ENCODE data around the gene SETD9.

The SETD9 gene, protein sequence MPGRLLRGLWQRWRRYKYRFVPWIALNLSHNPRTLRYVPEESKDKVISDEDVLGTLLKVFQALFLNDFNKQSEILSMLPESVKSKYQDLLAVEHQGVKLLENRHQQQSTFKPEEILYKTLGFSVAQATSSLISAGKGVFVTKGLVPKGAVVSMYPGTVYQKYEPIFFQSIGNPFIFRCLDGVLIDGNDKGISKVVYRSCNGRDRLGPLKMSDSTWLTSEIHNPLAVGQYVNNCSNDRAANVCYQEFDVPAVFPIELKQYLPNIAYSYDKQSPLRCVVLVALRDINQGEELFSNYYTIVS

DNA sequence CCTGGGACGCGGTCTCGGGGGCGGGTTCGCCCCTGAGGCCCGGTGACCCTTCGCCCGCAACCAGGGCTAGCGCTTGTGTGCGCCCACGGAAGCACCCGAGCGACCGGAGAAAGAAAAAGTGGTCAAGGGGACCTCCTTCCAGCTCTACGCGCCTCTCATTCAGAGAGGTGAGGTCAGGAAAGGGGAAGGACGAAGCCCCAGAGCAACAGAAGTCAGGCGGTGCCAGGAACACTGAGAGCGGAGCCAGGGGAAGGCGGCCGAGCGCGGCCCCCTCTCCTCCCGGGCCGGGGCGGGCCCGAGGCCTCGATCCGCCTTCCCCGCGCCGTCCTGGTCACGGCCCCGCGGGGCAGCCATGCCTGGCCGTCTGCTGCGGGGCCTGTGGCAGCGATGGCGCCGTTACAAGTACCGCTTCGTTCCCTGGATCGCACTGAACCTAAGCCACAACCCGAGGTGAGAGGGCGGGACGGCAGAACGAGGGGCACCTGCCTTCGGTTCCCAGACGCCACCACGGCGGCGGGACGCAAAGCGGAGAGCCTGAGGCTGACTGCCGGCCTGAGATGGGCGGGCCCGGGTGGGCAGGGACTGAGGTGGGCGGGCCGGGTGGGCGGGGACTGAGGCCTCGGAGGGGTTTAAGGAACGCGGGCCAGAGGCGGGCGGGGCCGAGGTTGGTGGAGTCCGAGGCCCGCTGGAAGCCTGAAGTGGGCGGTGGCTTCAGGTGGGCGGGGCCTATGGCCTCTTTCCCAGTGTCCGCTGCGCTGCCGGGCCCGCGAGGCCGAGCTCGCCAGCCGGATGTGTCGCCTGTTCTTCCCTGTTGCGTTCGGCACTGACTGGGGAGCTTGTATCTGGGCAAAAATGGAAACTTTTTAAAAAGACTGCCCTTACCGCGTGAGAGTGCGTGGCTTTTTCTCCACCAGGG is at the start of gene SETD9:
Gene SETD9, plus strand, starts transcription at position 303 of the 916 bp plus-strand sequence. Its CDS starts 50 bp downstream, at position 353.
- peak within 1 kb of the TSS; percentile 77 for H3K4me3 ChIP-seq (ENCODE audit: low read depth, low read length)
- TF ChIP-seq, protein P1, sequence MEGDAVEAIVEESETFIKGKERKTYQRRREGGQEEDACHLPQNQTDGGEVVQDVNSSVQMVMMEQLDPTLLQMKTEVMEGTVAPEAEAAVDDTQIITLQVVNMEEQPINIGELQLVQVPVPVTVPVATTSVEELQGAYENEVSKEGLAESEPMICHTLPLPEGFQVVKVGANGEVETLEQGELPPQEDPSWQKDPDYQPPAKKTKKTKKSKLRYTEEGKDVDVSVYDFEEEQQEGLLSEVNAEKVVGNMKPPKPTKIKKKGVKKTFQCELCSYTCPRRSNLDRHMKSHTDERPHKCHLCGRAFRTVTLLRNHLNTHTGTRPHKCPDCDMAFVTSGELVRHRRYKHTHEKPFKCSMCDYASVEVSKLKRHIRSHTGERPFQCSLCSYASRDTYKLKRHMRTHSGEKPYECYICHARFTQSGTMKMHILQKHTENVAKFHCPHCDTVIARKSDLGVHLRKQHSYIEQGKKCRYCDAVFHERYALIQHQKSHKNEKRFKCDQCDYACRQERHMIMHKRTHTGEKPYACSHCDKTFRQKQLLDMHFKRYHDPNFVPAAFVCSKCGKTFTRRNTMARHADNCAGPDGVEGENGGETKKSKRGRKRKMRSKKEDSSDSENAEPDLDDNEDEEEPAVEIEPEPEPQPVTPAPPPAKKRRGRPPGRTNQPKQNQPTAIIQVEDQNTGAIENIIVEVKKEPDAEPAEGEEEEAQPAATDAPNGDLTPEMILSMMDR (IDR thresholded peaks at IDR 0.05; ENCODE audit: low read depth, low read length): no peak

DNA sequence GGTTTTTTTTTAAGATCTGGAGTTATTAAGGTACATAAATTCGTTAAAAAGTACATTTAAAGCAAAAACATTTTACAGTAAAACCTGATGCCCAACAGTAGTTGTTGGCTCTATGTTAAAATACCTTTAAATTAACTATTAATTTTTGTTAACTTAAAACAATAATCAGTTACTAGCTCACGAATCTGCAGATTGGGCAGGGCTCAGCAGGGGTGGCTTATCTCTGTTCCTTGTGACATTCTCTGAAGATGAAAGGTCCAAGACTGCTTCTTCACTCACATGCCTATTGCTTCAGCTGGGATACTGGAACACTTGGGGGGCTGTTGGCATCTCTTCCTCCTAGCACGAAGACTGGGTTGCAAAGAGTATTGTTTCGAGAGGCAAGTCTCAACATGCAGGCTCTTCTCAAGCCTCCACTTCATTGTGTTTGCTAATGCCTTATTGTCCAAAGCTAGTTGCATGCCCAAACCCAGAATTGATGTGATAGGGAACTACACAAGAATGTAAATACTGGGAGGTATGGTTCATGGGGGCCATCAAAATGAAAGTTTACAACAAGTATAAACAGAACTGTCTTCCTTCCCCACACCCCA is 47.4 kb upstream of the SETD9 start:
- no peak overlapping the region for H3K4me3 ChIP-seq (ENCODE audit: low read depth, low read length)
- TF ChIP-seq, protein P1 (IDR thresholded peaks at IDR 0.05; ENCODE audit: low read depth, low read length): no peak

DNA sequence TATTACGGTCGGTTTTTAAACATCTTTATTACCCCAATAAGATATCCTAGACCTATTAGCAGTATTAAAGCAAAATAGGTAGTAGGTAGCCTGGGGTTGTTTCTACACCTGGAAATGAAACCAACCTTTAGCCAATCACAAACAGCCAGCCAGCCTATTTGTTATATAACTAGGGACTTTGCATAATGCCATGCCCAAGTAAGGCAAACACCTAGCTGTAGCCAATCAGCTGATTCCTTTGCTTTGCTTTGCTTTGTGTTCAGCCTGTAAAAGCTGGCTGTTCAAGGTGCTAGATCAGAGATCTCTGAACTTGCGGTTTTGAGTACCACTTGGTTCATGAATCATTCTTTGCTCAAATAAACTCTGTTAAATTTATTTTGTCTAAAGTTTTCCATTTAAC is 46.5 kb upstream of the SETD9 start:
- TF ChIP-seq, protein P1 (IDR thresholded peaks at IDR 0.05; ENCODE audit: low read depth, low read length): no peak
- no peak overlapping the region for H3K4me3 ChIP-seq (ENCODE audit: low read depth, low read length)

DNA sequence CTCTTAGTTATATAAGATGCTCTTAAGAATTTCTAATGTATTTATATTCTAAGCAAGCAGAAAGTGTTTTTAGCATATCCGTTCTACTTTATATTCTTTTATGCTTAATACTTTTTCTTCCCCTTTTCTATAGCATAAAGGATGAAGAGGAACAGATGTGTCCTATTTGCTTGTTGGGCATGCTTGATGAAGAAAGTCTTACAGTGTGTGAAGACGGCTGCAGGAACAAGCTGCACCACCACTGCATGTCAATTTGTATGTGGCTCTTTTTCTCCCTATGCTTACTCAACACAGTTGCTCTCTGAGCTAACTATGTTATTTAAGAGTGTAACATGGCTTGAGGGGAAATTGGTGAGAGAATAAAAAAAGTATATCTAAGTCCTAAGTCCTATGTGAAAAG is 37.6 kb upstream of the SETD9 start:
- H3K4me3 ChIP-seq (ENCODE audit: low read depth, low read length): no peak overlapping the region
- TF ChIP-seq, protein P1 (IDR thresholded peaks at IDR 0.05; ENCODE audit: low read depth, low read length): no peak

DNA sequence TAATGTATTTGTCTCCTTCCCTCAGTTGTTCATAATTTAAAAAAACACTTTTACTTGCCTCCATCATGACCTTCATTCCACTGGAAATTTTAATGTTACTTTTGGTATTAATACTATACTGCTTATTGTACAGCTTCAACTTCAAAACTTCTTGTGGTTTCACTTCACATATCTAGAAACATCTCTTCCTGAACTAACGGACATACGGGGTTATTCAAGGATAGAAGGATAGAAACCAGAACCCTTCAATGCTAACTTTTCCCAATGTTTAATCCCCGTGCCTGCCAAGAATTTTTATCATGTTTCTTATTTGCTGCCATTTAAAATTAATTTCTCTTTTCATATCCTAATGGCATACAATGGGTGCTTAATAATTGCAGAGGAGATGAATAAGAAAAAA is 36.3 kb upstream of the SETD9 start:
- no peak overlapping the region for H3K4me3 ChIP-seq (ENCODE audit: low read depth, low read length)
- TF ChIP-seq, protein P1 (IDR thresholded peaks at IDR 0.05; ENCODE audit: low read depth, low read length): no peak

DNA sequence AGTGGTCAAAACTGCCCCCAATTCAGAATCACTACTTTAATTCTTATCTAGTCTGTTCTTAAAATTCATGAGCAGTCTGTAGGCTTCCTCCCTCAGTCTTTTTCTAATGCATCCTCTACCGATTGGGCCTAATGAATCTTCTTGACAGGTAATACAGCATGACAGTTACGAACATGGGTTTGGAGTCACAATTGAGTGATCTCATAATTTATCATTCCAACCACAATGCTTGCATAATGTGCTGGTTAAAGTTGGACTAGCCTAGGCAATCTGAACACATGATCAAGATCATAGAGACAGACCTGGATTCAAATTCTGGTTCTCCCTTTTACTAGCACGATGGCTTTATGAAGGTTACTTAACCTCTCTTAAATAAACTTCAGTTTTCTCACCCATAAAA is 33.1 kb upstream of the SETD9 start:
- TF ChIP-seq, protein P1 (IDR thresholded peaks at IDR 0.05; ENCODE audit: low read depth, low read length): no peak
- H3K4me3 ChIP-seq (ENCODE audit: low read depth, low read length): no peak overlapping the region
